ENCODE results near the gene CAMTA1. TPM values are rescaled to one million over a fixed set of nuclear protein-coding genes. Genes with fewer than 3 reads are reported as not detected.

Gene CAMTA1
- total and polyA plus RNA-seq, 4 donors = 48.1 to 140 (median 52.3) TPM

DNA sequence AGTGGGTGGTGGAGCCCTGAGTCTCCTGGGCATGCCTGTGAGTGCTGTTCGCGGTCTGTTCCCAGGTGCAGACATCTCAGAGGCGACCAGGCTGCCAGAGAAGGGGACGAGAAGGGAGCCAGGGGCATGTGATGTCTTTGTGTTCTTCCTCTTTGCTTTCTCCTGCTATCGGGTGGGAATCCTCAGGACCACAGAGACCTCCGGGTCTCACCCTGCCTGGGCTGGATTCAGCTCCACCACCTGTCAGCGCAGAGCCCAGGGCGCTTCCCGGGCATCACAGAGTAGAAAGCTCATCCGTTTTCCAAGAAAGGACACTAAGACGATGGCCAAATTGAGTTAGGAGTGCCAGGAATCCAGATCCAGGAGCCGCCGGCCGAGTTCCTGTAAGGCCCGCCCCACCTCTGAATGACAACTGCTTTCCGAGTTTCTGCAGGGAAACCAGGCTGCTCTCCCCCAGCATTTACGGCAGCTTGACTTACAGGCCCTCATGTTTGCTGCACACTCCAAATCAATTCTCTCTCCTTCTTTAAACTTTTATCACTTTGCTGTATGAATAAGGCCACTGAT is 130.8 kb downstream of the CAMTA1 start:
- WGBS, 2 donors = 85% methylated on average over 17 of the region's 17 CpGs
- TF ChIP-seq, protein P1, sequence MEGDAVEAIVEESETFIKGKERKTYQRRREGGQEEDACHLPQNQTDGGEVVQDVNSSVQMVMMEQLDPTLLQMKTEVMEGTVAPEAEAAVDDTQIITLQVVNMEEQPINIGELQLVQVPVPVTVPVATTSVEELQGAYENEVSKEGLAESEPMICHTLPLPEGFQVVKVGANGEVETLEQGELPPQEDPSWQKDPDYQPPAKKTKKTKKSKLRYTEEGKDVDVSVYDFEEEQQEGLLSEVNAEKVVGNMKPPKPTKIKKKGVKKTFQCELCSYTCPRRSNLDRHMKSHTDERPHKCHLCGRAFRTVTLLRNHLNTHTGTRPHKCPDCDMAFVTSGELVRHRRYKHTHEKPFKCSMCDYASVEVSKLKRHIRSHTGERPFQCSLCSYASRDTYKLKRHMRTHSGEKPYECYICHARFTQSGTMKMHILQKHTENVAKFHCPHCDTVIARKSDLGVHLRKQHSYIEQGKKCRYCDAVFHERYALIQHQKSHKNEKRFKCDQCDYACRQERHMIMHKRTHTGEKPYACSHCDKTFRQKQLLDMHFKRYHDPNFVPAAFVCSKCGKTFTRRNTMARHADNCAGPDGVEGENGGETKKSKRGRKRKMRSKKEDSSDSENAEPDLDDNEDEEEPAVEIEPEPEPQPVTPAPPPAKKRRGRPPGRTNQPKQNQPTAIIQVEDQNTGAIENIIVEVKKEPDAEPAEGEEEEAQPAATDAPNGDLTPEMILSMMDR (IDR thresholded peaks at IDR 0.05; ENCODE audit: control extremely low read depth, extremely low read depth) = no peak

DNA sequence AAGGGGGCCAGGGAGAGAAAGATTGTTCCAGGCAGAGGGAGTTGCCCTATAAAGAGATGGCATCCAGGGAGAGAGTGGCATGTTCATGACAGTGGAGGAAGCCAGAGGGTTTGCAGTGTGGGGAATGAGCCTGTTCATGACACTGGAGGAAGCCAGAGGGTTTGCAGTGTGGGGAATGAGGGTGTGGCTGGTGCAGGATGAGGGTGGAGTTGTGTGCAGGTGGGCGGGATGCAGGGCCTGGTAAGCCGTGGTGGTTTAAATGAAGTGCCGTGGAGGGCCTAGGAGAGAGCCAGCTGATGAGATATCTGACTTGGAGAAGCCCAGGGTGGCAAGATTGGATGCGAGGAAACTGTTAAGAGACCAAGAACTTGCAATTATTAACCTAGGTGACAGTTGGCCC is 131.8 kb downstream of the CAMTA1 start:
- TF ChIP-seq, protein P1 (IDR thresholded peaks at IDR 0.05; ENCODE audit: control extremely low read depth, extremely low read depth) = no peak
- Histone ChIP-seq H3K27ac (ENCODE audit: low read depth in 1 of 2, low read length in 1 of 2) (no peak overlapping the region), H3K4me3 (no peak overlapping the region), H3K27me3 (ENCODE audit: control insufficient read depth in 3 of 3, insufficient read depth in 3 of 3, low read length in 2 of 3) (peaks cover 0 to 3% (median 0%) of the 10 kb centered on the region in 3 donors), H3K4me1 (ENCODE audit: control insufficient read depth in 5 of 5, insufficient read depth in 5 of 5, low read length in 5 of 5) (peaks cover 0 to 9% (median under 1%) of the 10 kb centered on the region in 5 donors), H3K36me3 (ENCODE audit: control insufficient read depth in 4 of 4, insufficient read depth in 4 of 4, low read length in 4 of 4) (no peaks in the 10 kb centered on the region), H3K9ac (ENCODE audit: insufficient read depth in 1 of 2, low read length in 2 of 2) (no peak overlapping the region), H3K9me3 (ENCODE audit: control insufficient read depth in 4 of 4, insufficient read depth in 3 of 4, low read length in 3 of 4) (peaks cover 0 to 6% (median 0%) of the 10 kb centered on the region in 4 donors)
- DNase-seq = no peak
- WGBS, 2 donors = 55 to 56% methylated on average over 4 of the region's 4 CpGs
- ATAC-seq (ENCODE audit: insufficient read depth, low FRiP score) = no peak

More for the DNA sequence above, 130.8 kb downstream of the CAMTA1 start:
- Histone ChIP-seq H3K9ac (ENCODE audit: insufficient read depth in 1 of 2, low read length in 2 of 2) (no peak overlapping the region), H3K27ac (ENCODE audit: low read depth in 1 of 2, low read length in 1 of 2) (no peak overlapping the region), H3K4me3 (no peak overlapping the region), H3K9me3 (ENCODE audit: control insufficient read depth in 4 of 4, insufficient read depth in 3 of 4, low read length in 3 of 4) (peaks cover 0 to 6% (median 0%) of the 10 kb centered on the region in 4 donors), H3K4me1 (ENCODE audit: control insufficient read depth in 5 of 5, insufficient read depth in 5 of 5, low read length in 5 of 5) (peaks cover 0 to 12% (median 5%) of the 10 kb centered on the region in 5 donors), H3K27me3 (ENCODE audit: control insufficient read depth in 3 of 3, insufficient read depth in 3 of 3, low read length in 2 of 3) (peaks cover 0 to 3% (median 0%) of the 10 kb centered on the region in 3 donors), H3K36me3 (ENCODE audit: control insufficient read depth in 4 of 4, insufficient read depth in 4 of 4, low read length in 4 of 4) (no peaks in the 10 kb centered on the region)
- ATAC-seq (ENCODE audit: insufficient read depth, low FRiP score) = no peak
- DNase-seq = no peak

DNA sequence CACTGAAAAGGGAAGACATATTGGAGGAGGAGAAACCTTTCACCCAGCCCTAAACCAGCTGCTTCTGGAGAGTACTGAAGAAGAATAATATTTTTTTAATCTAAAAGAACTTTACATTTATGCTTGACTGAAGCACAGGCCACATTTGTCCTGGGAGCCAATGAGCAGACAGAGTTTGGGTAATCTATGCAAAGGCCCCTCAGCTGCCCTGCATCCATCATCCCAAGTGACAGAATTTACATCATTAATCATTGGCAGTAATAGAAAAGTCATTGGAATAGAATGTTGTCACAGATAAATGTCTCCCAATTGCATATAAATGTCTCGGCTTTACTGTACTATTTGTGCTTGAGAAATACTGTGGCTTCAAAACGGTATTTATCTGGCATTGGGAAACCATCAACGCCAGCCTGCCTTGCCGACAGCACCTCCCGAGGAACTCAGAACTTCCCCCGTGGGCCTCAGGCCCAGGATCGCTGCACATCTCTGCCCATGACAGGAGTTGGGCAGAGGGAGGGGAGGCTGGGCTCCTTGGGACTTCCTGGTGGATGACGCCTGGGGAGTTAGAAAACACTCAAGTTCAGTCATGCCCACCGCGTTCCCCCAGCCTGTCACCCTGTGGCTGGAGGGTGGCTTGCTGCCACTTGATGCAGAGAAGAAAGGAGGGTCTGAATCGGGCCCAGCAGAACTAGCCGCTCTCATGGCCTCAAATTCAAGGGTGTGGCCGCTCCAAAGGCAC is 133.1 kb downstream of the CAMTA1 start:
- H3K4me3 ChIP-seq = no peak overlapping the region
- no peak for ATAC-seq (ENCODE audit: insufficient read depth, low FRiP score)

More for the DNA sequence above, 133.1 kb downstream of the CAMTA1 start:
- H3K4me1 ChIP-seq (ENCODE audit: control insufficient read depth in 5 of 5, insufficient read depth in 5 of 5, low read length in 5 of 5) = peaks cover 0 to 3% (median 0%) of the 10 kb centered on the region in 5 donors
- no peaks in the 10 kb centered on the region for H3K36me3 ChIP-seq (ENCODE audit: control insufficient read depth in 4 of 4, insufficient read depth in 4 of 4, low read length in 4 of 4)
- H3K27ac ChIP-seq (ENCODE audit: low read depth in 1 of 2, low read length in 1 of 2) = no peak overlapping the region
- H3K27me3 ChIP-seq (ENCODE audit: control insufficient read depth in 3 of 3, insufficient read depth in 3 of 3, low read length in 2 of 3) = peaks cover 0 to 3% (median 0%) of the 10 kb centered on the region in 3 donors
- H3K9me3 ChIP-seq (ENCODE audit: control insufficient read depth in 4 of 4, insufficient read depth in 3 of 4, low read length in 3 of 4) = peaks cover 0 to 6% (median 0%) of the 10 kb centered on the region in 4 donors
- 54 to 76% methylated on average over 13 of the region's 13 CpGs for WGBS, 2 donors
- no peak overlapping the region for H3K9ac ChIP-seq (ENCODE audit: insufficient read depth in 1 of 2, low read length in 2 of 2)
- TF ChIP-seq, protein P1 (IDR thresholded peaks at IDR 0.05; ENCODE audit: control extremely low read depth, extremely low read depth) = no peak
- DNase-seq = no peak

Measured in lung (tissue), 12 donors.